Adrenal gland (tissue), 12 donors: ENCODE measurements around the gene RCOR3. TPM values are rescaled to one million over a fixed set of nuclear protein-coding genes. Genes with fewer than 3 reads are reported as not detected.
"Not testable (repeated sequence)": the region's sequence is repeated elsewhere in the genome, so short reads cannot be mapped to it uniquely, and the experiment has no call there.

ENCODE experiments used
- DNase-seq, 7 donors: peaks; one replicate each; pipeline ENCODE4 v3.0.0-alpha.2; 2019 to 2020
- H3K27ac ChIP-seq, 5 donors: fragments of 200-600 bp; sonication (generic) in 4 of 5; 1 replicate in 3 of 5; 2 replicates in 2 of 5; pipeline versions ENCODE4 v1.5.1 to v1.8.0; 2016 to 2020; ENCODE audit warnings: mild to moderate bottlenecking in 1 of 5
- H3K27me3 ChIP-seq: fragments of 200-600 bp; 2 replicates; pipeline ENCODE4 v1.8.0; 2021
- H3K36me3 ChIP-seq, 2 donors: fragments of 200-600 bp; replicated peaks in 1 of 2; 1 replicate in 1 of 2; 2 replicates in 1 of 2; pipeline versions ENCODE4 v1.5.1 to v1.8.0; 2018 to 2022
- H3K4me1 ChIP-seq, 2 donors: fragments of 200-600 bp; replicated peaks in 1 of 2; 1 replicate in 1 of 2; 2 replicates in 1 of 2; pipeline versions ENCODE4 v1.5.1 to v1.8.0; 2018 to 2021
- H3K4me3 ChIP-seq, 4 donors: fragments of 200-600 bp; sonication (generic) in 3 of 4; one replicate each; pipeline ENCODE4 v1.5.1; 2016 to 2018
- H3K9me3 ChIP-seq, 3 donors: fragments of 200-600 bp; sonication (generic) in 1 of 3; replicated peaks in 1 of 3; 1 replicate in 2 of 3; 2 replicates in 1 of 3; pipeline versions ENCODE4 v1.5.1 to v1.8.0; 2016 to 2021
- CTCF ChIP-seq, 6 experiments: fragments of 450-650 bp in 4 of 6; fragments of 200-600 bp in 2 of 6; sonication (generic) in 1 of 6; IDR thresholded peaks; 1 replicate in 5 of 6; 2 replicates in 1 of 6; pipeline versions ENCODE4 v1.5.1 to v1.8.0; 2016 to 2021; ENCODE audit warnings: antibody characterized with exemption in 6 of 6, mild to moderate bottlenecking in 2 of 6, moderate library complexity in 1 of 6
- POLR2A ChIP-seq, 2 donors: fragments of 450-650 bp; IDR thresholded peaks; one replicate each; pipeline ENCODE4 v1.6.1; 2017; ENCODE audit warnings: antibody characterized with exemption in 2 of 2, mild to moderate bottlenecking in 2 of 2, moderate library complexity in 1 of 2
- WGBS, 4 donors: extraction: QIAGEN DNeasy Blood & Tissue Kit in 2 of 4; methylation state at CpG; one replicate each; pipeline versions ENCODE4 v1.1.5 to v1.1.7; 2013 to 2017; 5-methylcytosine and 5-hydroxymethylcytosine counted together
- intact Hi-C, 2 donors: fragments of 100-400 bp; cut with DNase I; formaldehyde crosslinking; loops; one replicate each; pipeline versions ENCODE4 v1.14.1 to v1.15.0; 2022 to 2023
- polyA plus RNA-seq, 3 donors: library from polyadenylated mRNA; stranded (reverse); fragments of 200-250 nt in 2 of 3; fragments of 350-450 nt in 1 of 3; fragmentation: Illumina TruSeq in 1 of 3; extraction: RNeasy Lipid Tissue Mini Kit (QIAGEN cat#74804) in 1 of 3; gene quantifications; one replicate each; pipeline ENCODE4 v1.2.3, GENCODE V29; 2013 to 2014
- total RNA-seq, 9 donors: library from RNA; depleted of rRNA in 4 of 9; stranded (reverse); fragments of >200 nt in 4 of 9; fragments of 120-200 nt in 1 of 9; fragmentation: NEBNext Ultra II Directional in 1 of 9; extraction: Animal tissue kit (Norgen Biotek cat#: 25700) in 1 of 9; gene quantifications; one replicate each; pipeline versions ENCODE4 v1.1.0 to v1.2.4, GENCODE V29; 2013 to 2023
- donor health status: healthy with polysubstance abuse.
- donor health status: Bipolar disorder and iron deficiency.
- donor health status: DM: yes; HTN: yes; CAD: no.
- donor health status: DM: no; HTN: no; CAD: no.
- donor health status: DM: no; HTN: no; CAD: no.
- donor health status: DM: yes; HTN: yes; CAD: no.

Gene RCOR3
- total and polyA plus RNA-seq, 12 donors: 19.4 to 57.2 (median 34.5) TPM

- Histone ChIP-seq H3K27me3 (no peaks in the 10 kb centered on the region), H3K9me3 (no peaks in the 10 kb centered on the region), H3K36me3 (peaks cover 0 to 35% of the 10 kb centered on the region in 2 donors), H3K4me1 (no peaks in the 10 kb centered on the region), H3K4me3 (no peak overlapping the region), H3K27ac (no peak overlapping the region)
- TF ChIP-seq CTCF (IDR thresholded peaks at IDR 0.05) (no peak), POLR2A (IDR thresholded peaks at IDR 0.05) (no peak)
- WGBS, 4 donors: 93 to 97% (median 95%) methylated on average over 11 of the region's 11 CpGs
- DNase-seq: no peak
- intact Hi-C loops: no loop called here
Observed at GRCh38 chr1:211313392-211313791, 54.2 kb downstream of the RCOR3 start.

- TF ChIP-seq POLR2A (IDR thresholded peaks at IDR 0.05) (no peak), CTCF (IDR thresholded peaks at IDR 0.05) (no peak)
- intact Hi-C loops: no loop called here
Observed at GRCh38 chr1:211318576-211319280, 59.6 kb downstream of the RCOR3 start.

GRCh38 chr1:211319892-211320291, 60.7 kb downstream of the RCOR3 start:
- no peak overlapping the region for H3K4me3 ChIP-seq
- no peaks in the 10 kb centered on the region for H3K27me3 ChIP-seq
- no peaks in the 10 kb centered on the region for H3K9me3 ChIP-seq
- intact Hi-C loops: loop anchor here (10.0 kb wide), 2 partner anchors 65 to 195 kb away; no protein-coding TSS in a partner anchor
- TF ChIP-seq POLR2A (IDR thresholded peaks at IDR 0.05) (no peak), CTCF (IDR thresholded peaks at IDR 0.05) (no peak)
- H3K36me3 ChIP-seq: peaks cover 0 to 12% of the 10 kb centered on the region in 2 donors
- no peaks in the 10 kb centered on the region for H3K4me1 ChIP-seq
- H3K27ac ChIP-seq: no peak overlapping the region
- DNase-seq: no peak

More at GRCh38 chr1:211318576-211319280, 59.6 kb downstream of the RCOR3 start:
- peaks cover 0 to 23% of the 10 kb centered on the region in 2 donors for H3K36me3 ChIP-seq
- no peaks in the 10 kb centered on the region for H3K27me3 ChIP-seq
- no peak overlapping the region for H3K4me3 ChIP-seq
- no peak for DNase-seq
- H3K9me3 ChIP-seq: no peaks in the 10 kb centered on the region
- no peaks in the 10 kb centered on the region for H3K4me1 ChIP-seq
- no peak overlapping the region for H3K27ac ChIP-seq

- DNase-seq: no peak
- Histone ChIP-seq H3K9me3 (no peaks in the 10 kb centered on the region), H3K4me3 (no peak overlapping the region), H3K4me1 (no peaks in the 10 kb centered on the region), H3K36me3 (peaks cover 0 to 5% of the 10 kb centered on the region in 2 donors), H3K27ac (no peak overlapping the region), H3K27me3 (no peaks in the 10 kb centered on the region)
- no peak for TF ChIP-seq POLR2A (IDR thresholded peaks at IDR 0.05)
- TF ChIP-seq CTCF (IDR thresholded peaks at IDR 0.05): no peak
- intact Hi-C loops: loop anchor here (10.0 kb wide), 2 partner anchors 64 to 194 kb away; no protein-coding TSS in a partner anchor
- 84 to 88% (median 84%) methylated on average over 4 of the region's 4 CpGs for WGBS, 4 donors
Observed at GRCh38 chr1:211320980-211321379, 61.8 kb downstream of the RCOR3 start.

- H3K4me1 ChIP-seq, H3K36me3 ChIP-seq, H3K27ac ChIP-seq, H3K4me3 ChIP-seq, DNase-seq, H3K9me3 ChIP-seq, H3K27me3 ChIP-seq: not testable (repeated sequence)
- WGBS, 4 donors: 92 to 97% (median 93%) methylated on average over 7 of the region's 7 CpGs
- intact Hi-C loops: loop anchor here (10.0 kb wide), 2 partner anchors 63 to 193 kb away; no protein-coding TSS in a partner anchor
Observed at GRCh38 chr1:211321646-211322045, 62.5 kb downstream of the RCOR3 start.
